NCI-H2196 treated with DMSO at 0.1 percent for 48 hours (cell line): ENCODE data around the gene RASSF1.

Experiments
- DNase-seq: peaks from one replicate; lab custom pipeline; 2025; ENCODE audit not compliant: unreplicated experiment; lab: John Stamatoyannopoulos, UW

Gene RASSF1

DNA sequence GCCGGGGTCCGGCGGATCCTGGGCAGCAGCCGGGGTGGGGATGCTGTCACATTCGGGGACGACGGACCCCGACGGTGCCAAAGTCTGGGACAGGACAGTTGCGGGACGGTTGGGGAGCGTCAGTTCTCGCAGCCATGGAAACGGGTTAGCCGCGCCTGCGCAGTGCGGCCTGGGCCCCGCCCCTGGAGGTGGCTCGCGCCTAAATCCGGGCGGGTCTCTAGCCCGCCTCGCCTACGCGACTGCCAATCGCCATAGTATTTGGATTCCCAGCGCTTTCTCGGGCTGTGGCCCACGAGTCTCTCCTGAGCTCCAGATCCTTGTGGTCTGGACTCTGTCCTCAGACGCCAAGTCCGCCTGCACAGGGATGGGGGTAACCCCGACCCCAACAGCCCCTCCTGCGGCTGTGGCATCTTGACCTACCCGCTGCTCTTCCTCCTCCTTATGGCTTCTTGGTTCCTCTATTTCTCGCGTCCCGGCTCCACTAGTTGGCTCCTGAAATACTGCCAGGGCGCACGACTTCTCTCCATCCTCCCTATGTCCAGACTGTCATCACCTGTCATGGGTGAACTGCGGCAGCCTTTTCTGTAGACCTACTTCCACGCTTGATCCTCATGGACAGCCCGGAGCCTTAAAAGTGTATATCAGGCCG, 5.1 kb upstream of the RASSF1 start, which contains the start of gene ZMYND10:
Gene ZMYND10, minus strand, starts transcription at position 147 of the 649 bp plus-strand sequence. CDS start 153 bp downstream, outside the sequence.
- DNase-seq: no peak

GRCh38 chr3:50345008-50345407, 4.4 kb upstream of the RASSF1 start:
- no peak for DNase-seq

DNA sequence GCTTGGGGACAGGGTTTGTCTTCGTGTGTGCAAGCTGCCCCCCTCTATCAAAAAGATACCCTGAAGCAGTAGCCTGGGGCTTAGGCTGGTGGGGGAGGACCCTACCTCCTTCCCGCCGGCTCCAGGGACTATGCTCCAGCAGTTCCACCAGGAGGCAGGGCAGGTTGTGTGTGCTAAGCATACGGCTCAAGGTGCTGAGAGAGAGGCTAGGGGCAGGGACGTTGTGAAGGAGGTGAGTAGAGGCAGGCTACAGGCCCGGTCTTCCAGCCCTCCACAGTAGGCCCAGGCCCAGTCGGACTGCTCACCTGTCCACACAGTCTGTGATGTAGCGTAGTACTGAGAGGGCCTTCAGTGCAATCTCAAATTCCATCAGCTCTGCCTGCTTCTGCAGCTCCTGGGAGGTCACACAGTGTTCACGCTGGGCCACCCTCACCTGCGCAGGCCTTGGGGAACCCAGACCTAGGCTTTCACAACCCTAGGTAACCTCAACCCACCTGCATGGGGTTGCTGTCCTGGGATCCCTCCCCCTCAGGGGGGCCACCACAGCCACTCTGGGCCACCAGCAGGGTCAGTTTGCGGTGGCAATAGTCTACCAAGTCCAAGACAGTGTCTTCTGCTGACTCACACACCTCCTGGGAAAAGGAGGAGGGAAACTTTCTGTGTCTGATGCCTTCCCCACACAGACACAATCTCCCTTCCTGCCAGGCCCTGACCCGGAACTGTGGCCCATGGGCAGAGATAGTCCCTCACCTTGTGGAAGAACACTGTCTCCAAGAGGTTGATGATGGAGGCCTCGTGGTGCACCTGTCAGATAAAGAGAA, 2.4 kb upstream of the RASSF1 start:
- no peak for DNase-seq

DNA sequence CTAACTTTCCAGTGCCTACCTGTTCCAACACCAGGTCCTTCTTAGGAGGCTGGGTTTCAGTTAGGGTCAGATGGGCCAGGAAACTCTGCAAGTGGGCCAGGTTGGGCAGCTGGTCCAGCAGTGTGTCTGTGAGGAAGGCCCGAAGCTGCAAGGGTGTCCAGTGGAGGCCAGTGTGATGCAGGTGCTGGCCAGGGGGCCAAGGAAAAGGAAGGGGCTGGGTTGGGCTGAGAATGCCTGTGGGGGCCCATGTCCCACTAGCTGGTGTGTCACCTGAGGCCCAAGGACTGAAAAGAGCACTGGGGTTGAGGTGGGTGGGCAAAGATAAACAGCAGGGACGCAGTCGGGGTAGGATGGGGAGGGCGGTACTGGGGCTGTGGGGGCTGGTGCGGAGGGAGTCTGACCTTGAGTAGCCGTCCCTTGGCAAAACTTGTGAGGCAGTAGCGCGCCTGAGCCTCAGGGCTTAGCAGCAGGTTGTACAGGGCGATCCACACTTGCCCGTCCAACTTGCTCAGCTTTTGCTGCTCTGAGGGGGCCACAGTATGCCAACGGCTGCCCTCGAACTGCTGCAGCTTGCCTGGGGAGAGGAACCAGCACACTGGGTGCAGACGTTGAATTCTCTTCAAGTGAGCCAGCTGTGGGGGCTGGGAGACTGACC, 1.5 kb upstream of the RASSF1 start:
- DNase-seq: no peak

- no peak for DNase-seq
Observed at GRCh38 chr3:50341537-50341936, 901 bp upstream of the RASSF1 start.

GRCh38 chr3:50340147-50340447, 539 bp downstream of the RASSF1 start:
- no peak for DNase-seq

- no peak for DNase-seq
Observed at GRCh38 chr3:50339485-50340146, 1.0 kb downstream of the RASSF1 start.

GRCh38 chr3:50338965-50339364, 1.7 kb downstream of the RASSF1 start:
- no peak for DNase-seq

GRCh38 chr3:50337175-50337861, 3.3 kb downstream of the RASSF1 start:
- peak; percentile 89 for DNase-seq

DNA sequence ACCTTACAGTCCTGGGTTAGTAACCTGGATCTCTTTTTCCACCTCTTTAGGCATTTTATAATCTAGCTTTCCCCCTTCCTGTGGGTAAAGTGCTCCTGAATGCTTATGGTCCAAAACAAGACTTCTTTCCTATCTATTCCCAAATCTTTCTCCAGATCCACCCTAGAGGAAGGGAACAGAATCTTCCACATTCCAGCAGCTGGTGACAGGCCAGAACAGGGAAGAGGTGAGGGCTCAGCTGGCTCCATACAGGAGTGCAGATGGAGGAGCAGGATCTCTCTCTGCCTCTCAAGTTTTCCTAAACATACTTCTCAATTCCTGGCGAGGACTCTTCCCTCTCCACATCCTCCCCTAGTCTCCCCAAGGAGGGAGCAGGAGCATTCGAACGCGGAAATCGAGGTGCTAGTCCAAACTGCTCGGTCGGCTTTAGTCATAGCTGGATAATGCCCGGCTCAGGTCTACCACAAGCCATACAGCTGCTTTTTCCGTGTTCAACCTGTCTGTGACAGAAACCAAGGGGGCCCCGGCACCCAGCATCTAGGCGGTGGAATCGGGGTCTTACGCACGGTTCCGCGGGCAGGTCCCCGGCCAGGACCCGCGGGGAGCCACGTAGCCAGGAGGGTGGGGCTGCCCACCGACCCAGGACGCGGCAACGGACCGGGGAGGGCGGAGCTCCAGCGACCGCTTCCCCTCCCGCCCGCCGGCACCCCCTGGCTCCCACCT, 4.0 kb downstream of the RASSF1 start:
- DNase-seq: no peak

GRCh38 chr3:50334339-50335075, 6.1 kb downstream of the RASSF1 start:
- no peak for DNase-seq

- no peak for DNase-seq
Observed at GRCh38 chr3:50333744-50334328, 6.8 kb downstream of the RASSF1 start.

- no peak for DNase-seq
Observed at GRCh38 chr3:50331364-50331907, 9.2 kb downstream of the RASSF1 start.

DNA sequence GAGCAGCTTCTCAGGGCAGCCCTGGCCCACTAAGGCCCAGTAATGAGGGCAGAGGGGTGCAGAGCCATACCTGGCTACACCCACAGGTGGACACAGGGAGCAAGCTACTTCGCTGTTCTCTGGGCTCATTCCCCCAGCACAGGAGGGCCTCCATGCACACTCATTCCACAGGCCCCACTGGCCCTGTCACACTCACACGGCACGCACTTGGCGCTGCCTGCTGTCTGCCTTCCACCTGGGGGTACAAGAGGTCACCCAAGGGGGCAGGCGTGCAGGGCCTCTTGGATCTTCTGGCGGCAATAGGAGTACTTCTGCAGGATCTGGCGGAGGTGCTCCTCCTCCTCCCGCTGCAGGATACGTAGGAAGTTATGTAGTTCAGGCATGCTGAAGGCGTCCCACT, 10.3 kb downstream of the RASSF1 start:
- DNase-seq: no peak

GRCh38 chr3:50327943-50328691, 12.5 kb downstream of the RASSF1 start, which contains the start of gene TUSC2:
TSS of gene TUSC2 (minus strand) at chr3:50328223. CDS start at chr3:50328099, 124 bp downstream.
- DNase-seq: peak; percentile 58

DNA sequence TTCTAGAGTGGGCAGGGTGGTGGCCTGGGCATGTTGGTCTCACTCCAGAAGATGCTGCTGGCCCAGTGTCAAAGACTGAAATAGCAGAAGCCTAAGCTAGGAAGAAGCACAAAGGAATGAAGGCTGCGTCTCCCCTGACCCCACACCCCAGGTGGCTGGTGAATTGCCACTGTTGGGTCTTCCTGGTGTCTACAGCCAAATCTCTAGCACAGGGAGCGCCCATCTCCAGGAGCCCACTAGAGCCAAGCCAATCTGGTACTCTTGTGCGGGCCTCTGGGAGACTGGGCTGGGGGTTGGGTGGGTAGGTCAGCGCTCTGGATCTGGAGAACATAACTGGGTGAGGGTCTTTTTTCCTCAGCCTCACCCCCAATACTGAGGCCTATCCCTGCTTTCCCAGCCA, 13.5 kb downstream of the RASSF1 start:
- DNase-seq: no peak

DNA sequence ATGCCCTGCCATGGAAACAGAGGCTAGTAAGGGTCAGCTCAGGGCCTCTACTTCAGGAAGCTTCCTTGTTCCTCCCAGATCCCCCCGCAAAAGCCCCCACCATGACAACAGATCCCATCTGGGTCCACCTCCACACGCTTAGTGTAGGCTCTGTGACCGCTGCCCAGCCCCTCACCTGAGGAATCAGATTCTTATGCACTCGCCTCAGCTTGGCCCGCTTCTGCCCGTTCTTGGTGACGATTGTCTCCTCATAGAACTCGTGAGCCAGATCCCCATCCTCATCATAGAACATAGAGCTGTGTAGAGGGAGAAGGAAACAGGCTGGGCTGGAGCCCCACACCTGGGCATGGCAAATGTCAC, 14.5 kb downstream of the RASSF1 start:
- DNase-seq: no peak

- no peak for DNase-seq
Observed at GRCh38 chr3:50325497-50326181, 15.0 kb downstream of the RASSF1 start.
